ENCODE measurements around the gene APOC4. TPM values are rescaled to one million over a fixed set of nuclear protein-coding genes. Genes with fewer than 3 reads are reported as not detected.
"Not testable (repeated sequence)": the region's sequence is repeated elsewhere in the genome, so short reads cannot be mapped to it uniquely, and the experiment has no call there.

Gene APOC4
- total RNA-seq, 1 donor from 2014 or later, result 0.68 TPM

DNA sequence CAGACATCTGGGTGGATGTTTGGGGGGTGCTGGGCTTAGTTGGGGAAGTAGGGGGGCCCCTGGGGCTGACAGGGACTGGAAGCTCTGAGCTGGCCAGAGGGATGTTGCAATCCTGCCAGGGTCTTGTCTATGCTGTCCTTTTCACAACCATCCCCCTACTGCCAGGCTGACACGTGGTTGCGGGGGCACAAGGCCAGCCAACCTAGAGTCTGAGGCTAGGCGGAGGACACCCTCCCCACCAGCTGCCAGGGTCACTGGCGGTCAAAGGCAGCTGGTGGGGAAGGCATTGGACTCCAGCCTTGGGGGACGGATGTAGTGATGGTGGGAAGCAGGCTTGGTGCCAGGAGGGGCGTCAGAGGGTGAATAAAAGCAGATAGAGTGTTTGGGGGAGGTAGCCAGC is 29.2 kb upstream of the APOC4 start:
- H3K27me3 ChIP-seq (ENCODE audit: low read depth), result no peaks in the 10 kb centered on the region
- DNase-seq (peak; percentile 76), ATAC-seq (peak in 1 of 2 donors; percentile 36)
- peaks cover 15% of the 10 kb centered on the region for H3K4me1 ChIP-seq
- no peaks in the 10 kb centered on the region for H3K9me3 ChIP-seq
- H3K4me3 ChIP-seq, result no peak overlapping the region
- intact Hi-C loops (cut with DNase I), result no loop called here
- no peak for TF ChIP-seq CTCF (IDR thresholded peaks at IDR 0.05)
- no peaks in the 10 kb centered on the region for H3K36me3 ChIP-seq
- no peak overlapping the region for H3K27ac ChIP-seq

GRCh38 chr19:44913512-44914432 is 28.3 kb upstream of the APOC4 start:
- ATAC-seq; H3K9me3 ChIP-seq; intact Hi-C loops (cut with DNase I); H3K36me3 ChIP-seq; DNase-seq; H3K27me3 ChIP-seq (ENCODE audit: low read depth): not testable (repeated sequence)
- H3K4me3 ChIP-seq, result peak overlapping the region; percentile 61
- H3K4me1 ChIP-seq, result peaks cover 15% of the 10 kb centered on the region
- peak overlapping the region; percentile 76 for H3K27ac ChIP-seq

DNA sequence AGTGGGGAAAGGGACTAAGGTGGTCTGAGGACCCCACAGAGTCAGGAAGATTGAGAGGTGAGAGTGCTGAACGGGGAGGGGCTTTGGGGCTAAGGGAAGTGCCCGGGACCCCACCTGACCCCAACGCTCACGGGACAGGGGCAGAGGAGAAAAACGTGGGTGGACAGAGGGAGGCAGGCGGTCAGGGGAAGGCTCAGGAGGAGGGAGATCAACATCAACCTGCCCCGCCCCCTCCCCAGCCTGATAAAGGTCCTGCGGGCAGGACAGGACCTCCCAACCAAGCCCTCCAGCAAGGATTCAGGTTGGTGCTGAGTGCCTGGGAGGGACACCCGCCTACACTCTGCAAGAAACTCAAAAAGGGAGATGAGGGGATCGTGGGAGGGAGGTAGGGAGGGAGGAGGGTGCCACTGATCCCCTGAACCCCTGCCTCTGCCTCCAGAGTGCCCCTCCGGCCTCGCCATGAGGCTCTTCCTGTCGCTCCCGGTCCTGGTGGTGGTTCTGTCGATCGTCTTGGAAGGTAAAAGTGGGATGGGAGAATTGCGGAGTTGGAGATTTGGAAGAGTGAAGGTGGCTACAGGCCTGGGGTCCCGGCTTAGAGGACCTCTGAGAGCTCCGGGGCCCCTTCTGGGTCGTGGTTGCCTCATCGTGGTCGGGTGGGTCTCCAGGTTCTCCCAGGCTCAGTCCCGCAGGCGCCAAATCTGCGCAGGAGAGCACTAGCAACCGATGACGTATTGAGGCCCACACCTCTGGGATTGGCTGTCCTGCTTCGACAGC is 27.4 kb upstream of the APOC4 start, which contains the start of gene APOC1:
Gene APOC1, plus strand, starts transcription at position 176 of the 774 bp plus-strand sequence. Its CDS starts 284 bp downstream, at position 460.
- H3K9me3 ChIP-seq; H3K36me3 ChIP-seq; intact Hi-C loops (cut with DNase I); H3K27me3 ChIP-seq (ENCODE audit: low read depth): not testable (repeated sequence)
- ATAC-seq (peak; percentile 92 to 96), DNase-seq (peak; percentile 87)
- H3K4me1 ChIP-seq, result peaks cover 15% of the 10 kb centered on the region
- H3K4me3 ChIP-seq, result peak within 1 kb of the TSS; percentile 61
- H3K27ac ChIP-seq, result peak within 1 kb of the TSS; percentile 76

- DNase-seq, result no peak
- Histone ChIP-seq H3K4me3 (no peak overlapping the region), H3K27ac (no peak overlapping the region), H3K9me3 (no peaks in the 10 kb centered on the region), H3K36me3 (no peaks in the 10 kb centered on the region), H3K4me1 (peaks cover 42% of the 10 kb centered on the region), H3K27me3 (ENCODE audit: low read depth) (no peaks in the 10 kb centered on the region)
- no peak for TF ChIP-seq CTCF (IDR thresholded peaks at IDR 0.05)
- ATAC-seq, result no peak
- intact Hi-C loops (cut with DNase I), result no loop called here
Measured at GRCh38 chr19:44924243-44924725, 17.8 kb upstream of the APOC4 start.

GRCh38 chr19:44925114-44925891 is 16.7 kb upstream of the APOC4 start:
- Histone ChIP-seq H3K4me1 (peaks cover 42% of the 10 kb centered on the region), H3K36me3 (no peaks in the 10 kb centered on the region), H3K9me3 (no peaks in the 10 kb centered on the region), H3K27me3 (ENCODE audit: low read depth) (no peaks in the 10 kb centered on the region), H3K4me3 (no peak overlapping the region), H3K27ac (peak overlapping the region; percentile 53)
- DNase-seq, result peak; percentile 83
- intact Hi-C loops (cut with DNase I), result no loop called here
- peak; percentile 50 to 82 for ATAC-seq
- TF ChIP-seq CTCF (IDR thresholded peaks at IDR 0.05), result no peak

GRCh38 chr19:44926245-44927077 is 15.6 kb upstream of the APOC4 start:
- Histone ChIP-seq H3K4me1 (peaks cover 42% of the 10 kb centered on the region), H3K27ac (peak overlapping the region; percentile 14)
- H3K4me3 ChIP-seq; intact Hi-C loops (cut with DNase I); H3K27me3 ChIP-seq (ENCODE audit: low read depth); H3K9me3 ChIP-seq; DNase-seq; H3K36me3 ChIP-seq: not testable (repeated sequence)
- ATAC-seq, result peak; percentile 2 to 21
